ENCODE data around the gene KAT6B.
"Not testable (repeated sequence)": the region's sequence is repeated elsewhere in the genome, so short reads cannot be mapped to it uniquely, and the experiment has no call there.

The KAT6B gene

GRCh38 chr10:74826142-74827044 lies at the start of gene KAT6B:
TSS of gene KAT6B (plus strand) at chr10:74826600. CDS start at chr10:74842858, 16,258 bp downstream.
- DNase-seq (ENCODE audit: low read depth) = peak; percentile 100

GRCh38 chr10:74778436-74779094 lies 47.8 kb upstream of the KAT6B start:
- no peak for DNase-seq (ENCODE audit: low read depth)

- not testable (repeated sequence) for DNase-seq (ENCODE audit: low read depth)
Observed at GRCh38 chr10:74781870-74782269, 44.5 kb upstream of the KAT6B start.

- DNase-seq (ENCODE audit: low read depth) = no peak
Observed at GRCh38 chr10:74784462-74784861, 41.9 kb upstream of the KAT6B start.

GRCh38 chr10:74786126-74786525 lies 40.3 kb upstream of the KAT6B start:
- no peak for DNase-seq (ENCODE audit: low read depth)

- no peak for DNase-seq (ENCODE audit: low read depth)
Observed at GRCh38 chr10:74787457-74787856, 38.9 kb upstream of the KAT6B start.

GRCh38 chr10:74791979-74792378 lies 34.4 kb upstream of the KAT6B start:
- not testable (repeated sequence) for DNase-seq (ENCODE audit: low read depth)

GRCh38 chr10:74792726-74793125 lies 33.7 kb upstream of the KAT6B start:
- no peak for DNase-seq (ENCODE audit: low read depth)

- not testable (repeated sequence) for DNase-seq (ENCODE audit: low read depth)
Observed at GRCh38 chr10:74793240-74793639, 33.2 kb upstream of the KAT6B start.

GRCh38 chr10:74794531-74794930 lies 31.9 kb upstream of the KAT6B start:
- DNase-seq (ENCODE audit: low read depth) = no peak

- DNase-seq (ENCODE audit: low read depth) = no peak
Observed at GRCh38 chr10:74797550-74797949, 28.9 kb upstream of the KAT6B start.

- DNase-seq (ENCODE audit: low read depth) = peak; percentile 92
Observed at GRCh38 chr10:74799721-74800221, 26.6 kb upstream of the KAT6B start.

GRCh38 chr10:74801447-74801846 lies 25.0 kb upstream of the KAT6B start:
- DNase-seq (ENCODE audit: low read depth) = no peak

GRCh38 chr10:74808501-74808900 lies 17.9 kb upstream of the KAT6B start:
- DNase-seq (ENCODE audit: low read depth) = no peak

GRCh38 chr10:74810087-74810486 lies 16.3 kb upstream of the KAT6B start:
- DNase-seq (ENCODE audit: low read depth) = no peak

GRCh38 chr10:74813381-74814259 lies 12.8 kb upstream of the KAT6B start:
- DNase-seq (ENCODE audit: low read depth) = no peak

GRCh38 chr10:74814797-74815196 lies 11.6 kb upstream of the KAT6B start:
- DNase-seq (ENCODE audit: low read depth) = no peak

- DNase-seq (ENCODE audit: low read depth) = peak; percentile 43
Observed at GRCh38 chr10:74816824-74817498, 9.4 kb upstream of the KAT6B start.

- DNase-seq (ENCODE audit: low read depth) = no peak
Observed at GRCh38 chr10:74821501-74821900, 4.9 kb upstream of the KAT6B start.

- DNase-seq (ENCODE audit: low read depth) = no peak
Observed at GRCh38 chr10:74822101-74822500, 4.3 kb upstream of the KAT6B start.

GRCh38 chr10:74822521-74823089 lies 3.8 kb upstream of the KAT6B start:
- peak; percentile 39 for DNase-seq (ENCODE audit: low read depth)
